Measurements from ENCODE around the gene DHRSX.

Gene DHRSX

DNA sequence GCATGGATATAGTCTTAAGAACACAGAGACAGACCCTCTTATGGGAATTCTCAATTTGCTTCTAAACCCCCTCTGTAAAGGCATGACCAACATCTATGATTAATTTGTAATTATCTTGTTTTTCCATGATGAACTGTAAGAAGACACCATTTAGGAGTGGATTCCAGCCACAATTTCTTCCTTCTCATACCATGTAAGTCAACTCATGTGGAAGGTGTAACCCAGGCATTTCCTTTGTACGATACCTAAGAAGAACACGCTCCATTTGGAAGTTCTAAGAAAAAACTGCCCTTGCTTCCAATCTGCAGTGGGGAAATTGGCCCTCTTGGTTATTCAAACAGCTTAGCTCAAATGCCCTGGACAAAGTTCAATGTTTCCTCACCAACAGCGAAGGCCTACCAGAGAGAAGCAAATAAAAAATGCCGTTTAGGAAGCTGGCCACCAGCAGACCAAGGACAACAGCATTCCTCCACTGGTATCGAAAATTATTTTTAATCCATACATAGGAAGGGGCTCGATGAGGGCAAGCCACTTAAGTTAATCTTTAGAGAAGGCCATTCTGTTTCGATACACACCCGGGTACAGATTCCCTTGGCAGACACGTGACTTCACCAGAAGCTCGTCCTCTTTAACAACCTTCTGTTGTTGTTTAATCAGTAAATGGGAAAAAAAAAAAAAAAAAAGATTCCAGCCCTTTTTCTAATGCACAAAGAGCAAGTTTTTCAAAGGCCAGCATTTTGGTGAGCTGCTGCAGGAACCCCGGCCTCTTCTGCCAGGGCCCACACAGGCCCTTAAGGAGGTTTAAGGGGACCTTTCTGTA, 2.6 kb downstream of the DHRSX start:
- Histone ChIP-seq H2AFZ (ENCODE audit: low read depth) (no peak overlapping the region), H3K79me2 (ENCODE audit: insufficient read depth, low read depth) (peaks cover 41% of the 10 kb centered on the region), H3K27me3 (ENCODE audit: insufficient read depth, low read depth) (no peaks in the 10 kb centered on the region), H3K9ac (no peak overlapping the region), H4K20me1 (ENCODE audit: insufficient read depth) (no peaks in the 10 kb centered on the region), H3K4me2 (no peak overlapping the region), H3K36me3 (ENCODE audit: insufficient read depth) (no peaks in the 10 kb centered on the region), H3K4me1 (ENCODE audit: low read depth, poor library complexity, severe bottlenecking) (peaks cover 6% of the 10 kb centered on the region), H3K4me3 (IDR thresholded peaks at IDR 0.05; ENCODE audit: insufficient read depth, low read depth, low read length) (no peak overlapping the region), H3K27ac (no peak overlapping the region)
- TF ChIP-seq, protein P1, sequence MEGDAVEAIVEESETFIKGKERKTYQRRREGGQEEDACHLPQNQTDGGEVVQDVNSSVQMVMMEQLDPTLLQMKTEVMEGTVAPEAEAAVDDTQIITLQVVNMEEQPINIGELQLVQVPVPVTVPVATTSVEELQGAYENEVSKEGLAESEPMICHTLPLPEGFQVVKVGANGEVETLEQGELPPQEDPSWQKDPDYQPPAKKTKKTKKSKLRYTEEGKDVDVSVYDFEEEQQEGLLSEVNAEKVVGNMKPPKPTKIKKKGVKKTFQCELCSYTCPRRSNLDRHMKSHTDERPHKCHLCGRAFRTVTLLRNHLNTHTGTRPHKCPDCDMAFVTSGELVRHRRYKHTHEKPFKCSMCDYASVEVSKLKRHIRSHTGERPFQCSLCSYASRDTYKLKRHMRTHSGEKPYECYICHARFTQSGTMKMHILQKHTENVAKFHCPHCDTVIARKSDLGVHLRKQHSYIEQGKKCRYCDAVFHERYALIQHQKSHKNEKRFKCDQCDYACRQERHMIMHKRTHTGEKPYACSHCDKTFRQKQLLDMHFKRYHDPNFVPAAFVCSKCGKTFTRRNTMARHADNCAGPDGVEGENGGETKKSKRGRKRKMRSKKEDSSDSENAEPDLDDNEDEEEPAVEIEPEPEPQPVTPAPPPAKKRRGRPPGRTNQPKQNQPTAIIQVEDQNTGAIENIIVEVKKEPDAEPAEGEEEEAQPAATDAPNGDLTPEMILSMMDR (conservative IDR thresholded peaks at IDR 0.05; ENCODE audit: low read depth, low read length), result no peak

DNA sequence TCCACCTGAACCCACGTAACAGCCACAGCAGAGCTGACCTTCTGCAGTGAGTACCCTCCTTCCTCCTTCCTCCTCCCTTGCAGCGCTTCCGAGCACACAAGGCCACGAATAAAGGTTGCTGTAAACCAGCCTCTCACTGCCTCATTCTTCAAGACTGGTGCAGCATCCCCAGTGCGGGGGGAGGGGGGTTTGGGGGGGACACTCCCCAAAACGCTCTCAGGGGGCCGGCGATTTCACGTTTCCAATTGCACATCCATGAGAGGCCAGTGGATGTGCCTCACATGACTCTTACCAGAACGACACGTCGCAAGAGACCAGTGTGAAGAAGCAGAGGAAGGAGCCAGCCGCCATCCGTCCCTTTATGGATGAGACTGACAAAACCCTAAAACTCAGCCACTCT, 5.2 kb downstream of the DHRSX start:
- no peaks in the 10 kb centered on the region for H4K20me1 ChIP-seq (ENCODE audit: insufficient read depth)
- peaks cover 41% of the 10 kb centered on the region for H3K79me2 ChIP-seq (ENCODE audit: insufficient read depth, low read depth)
- H3K4me2 ChIP-seq, result no peak overlapping the region
- no peaks in the 10 kb centered on the region for H3K36me3 ChIP-seq (ENCODE audit: insufficient read depth)
- H3K27ac ChIP-seq, result no peak overlapping the region
- H3K4me3 ChIP-seq (IDR thresholded peaks at IDR 0.05; ENCODE audit: insufficient read depth, low read depth, low read length), result no peak overlapping the region
- H3K4me1 ChIP-seq (ENCODE audit: low read depth, poor library complexity, severe bottlenecking), result peaks cover 6% of the 10 kb centered on the region
- TF ChIP-seq, protein P1 (conservative IDR thresholded peaks at IDR 0.05; ENCODE audit: low read depth, low read length), result no peak
- H3K9ac ChIP-seq, result no peak overlapping the region
- H3K27me3 ChIP-seq (ENCODE audit: insufficient read depth, low read depth), result no peaks in the 10 kb centered on the region
- H2AFZ ChIP-seq (ENCODE audit: low read depth), result no peak overlapping the region

DNA sequence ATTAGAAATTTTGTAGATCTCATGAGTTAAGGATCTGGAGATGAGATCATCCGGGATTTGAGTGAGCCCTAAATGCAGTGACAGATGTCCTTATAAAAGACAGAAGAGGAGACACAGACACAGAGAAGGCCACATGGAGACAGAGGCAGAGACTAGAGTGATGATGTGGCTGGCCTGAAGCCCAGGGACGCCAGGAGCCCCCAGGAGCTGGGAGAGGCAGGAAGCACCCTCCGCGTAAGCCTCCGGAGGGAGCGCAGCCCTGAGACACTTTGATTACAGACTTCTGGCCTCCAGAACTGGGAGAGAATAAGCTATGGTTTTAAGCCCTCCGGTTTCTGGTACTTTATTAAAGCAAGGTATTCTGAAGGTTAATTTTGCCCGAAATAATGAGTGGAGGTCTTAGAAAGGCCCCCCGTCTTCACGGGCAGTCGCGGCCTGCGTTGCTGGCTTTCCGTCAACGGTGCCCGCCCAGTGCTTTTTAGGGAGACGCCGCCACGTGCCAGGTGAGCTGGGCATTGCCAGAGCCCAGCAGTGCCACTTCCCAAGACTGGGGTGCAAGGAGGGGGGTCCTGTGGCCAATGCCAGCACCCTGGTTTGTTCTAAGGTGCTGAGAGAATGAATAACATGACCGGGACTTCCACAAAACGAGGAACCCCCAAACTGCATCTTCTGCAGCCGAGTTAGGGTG, 8.1 kb downstream of the DHRSX start:
- no peaks in the 10 kb centered on the region for H4K20me1 ChIP-seq (ENCODE audit: insufficient read depth)
- H3K36me3 ChIP-seq (ENCODE audit: insufficient read depth), result no peaks in the 10 kb centered on the region
- TF ChIP-seq, protein P1 (conservative IDR thresholded peaks at IDR 0.05; ENCODE audit: low read depth, low read length), result no peak
- H3K79me2 ChIP-seq (ENCODE audit: insufficient read depth, low read depth), result peaks cover 18% of the 10 kb centered on the region; the same call in 1 of the 2 replicates
- no peak overlapping the region for H3K4me2 ChIP-seq
- H3K4me1 ChIP-seq (ENCODE audit: low read depth, poor library complexity, severe bottlenecking), result peaks cover under 1% of the 10 kb centered on the region
- no peak overlapping the region for H3K4me3 ChIP-seq (IDR thresholded peaks at IDR 0.05; ENCODE audit: insufficient read depth, low read depth, low read length)
- no peak overlapping the region for H3K27ac ChIP-seq
- H3K9ac ChIP-seq, result no peak overlapping the region
- no peak overlapping the region for H2AFZ ChIP-seq (ENCODE audit: low read depth)
- H3K27me3 ChIP-seq (ENCODE audit: insufficient read depth, low read depth), result no peaks in the 10 kb centered on the region

DNA sequence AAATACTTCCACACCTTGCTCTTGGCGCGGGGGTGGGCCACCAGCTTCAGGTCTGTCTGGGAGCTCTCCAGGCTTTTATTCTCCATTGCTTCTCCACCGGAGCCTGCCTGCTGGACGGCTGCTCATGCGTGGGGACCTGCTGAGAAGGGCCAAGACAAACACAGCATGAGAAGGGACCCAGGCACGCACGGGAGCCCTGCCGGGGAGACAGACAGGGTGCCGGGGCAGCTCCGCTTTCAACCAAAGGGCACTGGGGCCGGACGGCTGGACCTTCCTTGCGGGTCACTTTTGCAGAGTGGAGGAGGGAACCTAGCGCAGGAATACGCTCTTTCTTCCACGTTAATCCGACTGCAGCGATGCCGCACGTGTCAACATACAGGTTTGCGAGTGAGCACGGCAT, 10.1 kb downstream of the DHRSX start:
- H3K27me3 ChIP-seq (ENCODE audit: insufficient read depth, low read depth), result no peaks in the 10 kb centered on the region
- H3K4me2 ChIP-seq, result no peak overlapping the region
- no peaks in the 10 kb centered on the region for H3K4me1 ChIP-seq (ENCODE audit: low read depth, poor library complexity, severe bottlenecking)
- no peak overlapping the region for H3K27ac ChIP-seq
- peaks cover 3% of the 10 kb centered on the region; the same call in 1 of the 2 replicates for H3K79me2 ChIP-seq (ENCODE audit: insufficient read depth, low read depth)
- H3K4me3 ChIP-seq (IDR thresholded peaks at IDR 0.05; ENCODE audit: insufficient read depth, low read depth, low read length), result no peak overlapping the region
- TF ChIP-seq, protein P1 (conservative IDR thresholded peaks at IDR 0.05; ENCODE audit: low read depth, low read length), result no peak
- H4K20me1 ChIP-seq (ENCODE audit: insufficient read depth), result no peaks in the 10 kb centered on the region
- H3K9ac ChIP-seq, result no peak overlapping the region
- no peak overlapping the region for H2AFZ ChIP-seq (ENCODE audit: low read depth)
- no peaks in the 10 kb centered on the region for H3K36me3 ChIP-seq (ENCODE audit: insufficient read depth)
